T-helper 1 cell treated with Interleukin-12 subunit alpha and Interleukin-12 subunit beta and Interleukin-4 antibody, amounts not matched to agents 30 ng/mL and 1 ng/mL, for 36 hours (primary cell): ENCODE results near the gene TPST1. TPM values are rescaled to one million over a fixed set of nuclear protein-coding genes. Genes with fewer than 3 reads are reported as not detected.
"Not testable (repeated sequence)": the region's sequence is repeated elsewhere in the genome, so short reads cannot be mapped to it uniquely, and the experiment has no call there.

Experiments used
- intact Hi-C: fragments of 100-400 bp; cut with micrococcal nuclease; formaldehyde crosslinking; loops from one replicate; pipeline ENCODE4 v1.15.1; 2024
- total RNA-seq: library from RNA; stranded (reverse); gene quantifications from 2 replicates; pipeline ENCODE4 v1.2.3, GENCODE V29; 2022

TPST1 gene
- total RNA-seq, 1 donor from 2014 or later: 0.42 TPM

GRCh38 chr7:66376264-66376945 lies 171.3 kb downstream of the TPST1 start:
- intact Hi-C loops: no loop called here

GRCh38 chr7:66377045-66377444 lies 171.9 kb downstream of the TPST1 start:
- intact Hi-C loops: no loop called here

DNA sequence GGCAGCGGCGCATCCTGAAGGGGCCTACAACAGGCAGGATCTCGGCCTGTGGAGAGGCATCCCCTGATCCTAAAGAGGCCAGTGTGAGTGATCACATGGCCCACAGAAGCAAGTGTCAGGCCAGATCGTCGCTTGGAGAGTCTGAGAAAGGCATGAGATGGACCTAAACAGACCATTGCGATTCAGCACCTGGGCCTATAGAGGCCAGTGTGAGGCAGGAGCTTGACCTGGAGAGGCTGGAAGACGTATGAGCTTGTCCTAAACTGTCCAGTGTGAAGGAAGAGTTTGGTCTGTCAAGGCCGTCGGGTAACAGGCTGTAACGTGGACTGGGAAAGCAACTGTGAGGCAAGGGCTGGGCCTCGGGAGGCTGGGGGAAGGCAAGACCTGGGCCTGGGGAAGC lies 172.6 kb downstream of the TPST1 start:
- intact Hi-C loops: no loop called here

- intact Hi-C loops: no loop called here
These were observed 174.5 kb downstream of the TPST1 start for GRCh38 chr7:66379542-66380160.

GRCh38 chr7:66380272-66380888 lies 175.2 kb downstream of the TPST1 start:
- intact Hi-C loops: no loop called here

GRCh38 chr7:66382182-66382923 lies 177.2 kb downstream of the TPST1 start:
- intact Hi-C loops: not testable (repeated sequence)

- intact Hi-C loops: not testable (repeated sequence)
These were observed 180.2 kb downstream of the TPST1 start for GRCh38 chr7:66385191-66385905.

DNA sequence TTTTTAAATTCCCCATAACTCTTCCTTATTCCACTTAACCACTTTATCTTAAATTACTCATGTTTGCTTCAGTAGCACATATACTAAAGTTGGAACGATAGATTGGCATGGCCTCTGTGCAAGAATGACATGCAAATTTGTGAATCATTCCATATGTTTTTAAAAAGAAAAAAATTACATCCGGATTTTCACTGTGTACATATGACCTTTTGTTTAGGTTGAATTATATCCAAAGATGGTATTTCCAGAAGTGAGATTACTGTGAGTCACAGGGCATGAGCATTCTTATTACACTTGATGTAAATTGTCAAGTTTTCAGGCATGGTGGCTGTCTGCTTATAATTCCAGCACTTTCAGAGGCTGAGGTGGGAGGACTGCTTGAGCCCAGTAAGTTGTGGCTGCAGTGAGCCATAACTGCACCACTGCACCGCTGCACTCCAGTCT lies 190.0 kb downstream of the TPST1 start:
- intact Hi-C loops: not testable (repeated sequence)

DNA sequence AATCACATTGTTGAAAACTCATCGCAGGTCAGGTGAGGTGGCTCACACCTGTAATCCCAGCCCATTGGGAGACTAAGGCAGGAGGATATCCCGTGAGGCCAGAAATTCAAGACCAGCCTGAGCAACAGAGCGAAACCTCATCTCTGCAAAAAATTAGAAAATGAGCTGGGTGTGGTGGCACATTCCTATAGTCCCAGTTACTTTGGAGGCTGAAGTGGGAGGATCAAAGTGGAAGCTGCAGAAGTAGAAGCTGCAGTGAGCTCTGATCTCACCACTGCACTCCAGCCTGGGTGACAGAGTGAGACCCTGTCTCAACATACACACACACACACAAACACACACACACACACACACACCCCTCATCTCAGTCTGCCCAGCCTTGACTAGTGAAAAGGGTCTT lies 190.9 kb downstream of the TPST1 start:
- intact Hi-C loops: not testable (repeated sequence)

DNA sequence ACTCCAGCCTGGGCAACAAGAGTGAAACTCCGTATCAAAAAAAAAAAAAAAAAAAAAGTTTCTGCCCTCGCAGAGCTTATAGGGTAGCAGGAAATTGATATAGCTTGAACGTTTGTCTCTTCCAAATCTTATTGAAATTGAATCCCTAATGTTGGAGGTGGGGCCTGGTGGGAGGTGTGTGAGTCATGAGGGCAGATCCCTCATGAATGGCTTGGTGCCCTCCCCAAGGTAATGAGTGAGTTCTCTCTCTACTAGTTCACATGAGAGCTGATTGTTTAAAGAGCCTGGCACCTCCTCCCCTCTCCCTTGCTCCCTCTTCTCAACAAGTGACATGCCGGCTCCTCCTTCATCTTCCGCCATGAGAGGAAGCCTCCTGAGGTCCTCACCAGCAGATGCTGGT lies 193.7 kb downstream of the TPST1 start:
- intact Hi-C loops: not testable (repeated sequence)

- intact Hi-C loops: no loop called here
These were observed 194.4 kb downstream of the TPST1 start for GRCh38 chr7:66399566-66399965.

DNA sequence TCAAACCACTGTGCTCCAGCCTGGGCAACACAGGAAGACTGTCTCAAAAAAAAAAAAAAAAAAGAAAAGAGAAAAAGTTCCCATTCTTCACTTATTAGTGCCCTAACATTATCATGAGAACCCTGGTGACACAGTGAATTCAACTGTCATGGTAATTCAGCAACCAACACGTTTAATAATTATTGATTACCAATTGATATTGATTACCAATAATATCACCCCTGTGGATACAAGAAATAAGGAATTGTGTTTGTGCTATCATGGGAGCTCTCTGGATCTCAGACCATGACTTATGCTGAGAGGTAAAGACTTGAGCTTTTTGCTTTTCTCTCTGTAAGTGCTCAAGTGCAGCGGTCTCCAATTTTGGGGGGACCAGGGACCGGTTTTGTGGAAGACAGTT lies 195.3 kb downstream of the TPST1 start:
- intact Hi-C loops: no loop called here

- intact Hi-C loops: not testable (repeated sequence)
These were observed 196.0 kb downstream of the TPST1 start for GRCh38 chr7:66401126-66401525.

DNA sequence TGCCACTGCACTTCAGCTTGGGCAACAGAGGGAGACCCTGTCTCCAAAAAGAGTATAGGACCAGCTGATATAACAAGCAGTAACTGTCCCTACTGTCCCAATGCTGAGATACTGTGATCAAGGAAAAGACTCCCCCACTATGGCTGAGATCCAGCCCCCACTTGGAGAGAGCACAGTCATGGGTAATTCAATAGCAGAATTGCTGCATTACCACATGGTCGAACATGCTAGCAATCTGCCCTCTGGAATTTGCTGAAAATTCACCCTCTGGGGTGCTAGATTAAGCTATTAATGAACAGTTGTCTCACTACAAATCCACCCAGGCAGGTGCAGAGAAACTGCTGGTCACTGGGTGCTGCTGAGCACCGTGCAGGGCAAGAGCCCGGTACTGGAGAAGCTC lies 196.8 kb downstream of the TPST1 start:
- intact Hi-C loops: not testable (repeated sequence)

- intact Hi-C loops: no loop called here
These were observed 198.4 kb downstream of the TPST1 start for GRCh38 chr7:66403564-66403963.

- intact Hi-C loops: no loop called here
These were observed 204.4 kb downstream of the TPST1 start for GRCh38 chr7:66409493-66409892.

Other genes with a start within 250 kb of the TPST1 start
- gene GUSB, start 223.1 kb upstream of the TPST1 start, total RNA-seq: 57.7 and 59.9 TPM in 2 replicates
- gene ASL, start 129.5 kb upstream of the TPST1 start, total RNA-seq: 30.3 and 33.4 TPM in 2 replicates
- gene CRCP, start 90.5 kb upstream of the TPST1 start, total RNA-seq: 29.9 and 34.7 TPM in 2 replicates